Caco-2 (cell line): Measurements from ENCODE around the gene CNTN1. TPM values are rescaled to one million over a fixed set of nuclear protein-coding genes. Genes with fewer than 3 reads are reported as not detected.

Source experiments
- BruUV-seq: library from RNA; stranded (reverse); fragments of 400-500 nt; replicated peaks from 2 replicates; lab custom pipeline; 2021; lab: Mats Ljungman, UMichigan
- CTCF ChIA-PET: fragments of 300-600 bp; sonication (Branson Sonifier 250); formaldehyde crosslinking; loops from one replicate; lab custom pipeline; 2022; ENCODE audit warnings: antibody characterized with exemption; lab: Charles Lee
- POLR2A ChIA-PET: fragments of 300-600 bp; sonication (Branson Sonifier 250); formaldehyde crosslinking; loops from one replicate; lab custom pipeline; 2022; ENCODE audit warnings: antibody characterized with exemption; lab: Charles Lee
- DNase-seq, 2 experiments: peaks; one replicate each; pipeline versions ENCODE4 v3.0.0 to v3.0.0-alpha.2; 2020 to 2022
- H3K27me3 ChIP-seq: replicated peaks from 2 replicates; pipeline ENCODE4 v1.6.0; 2011; ENCODE audit warnings: low read length; ENCODE audit not compliant: control insufficient read depth, insufficient read depth
- H3K36me3 ChIP-seq: 2 replicates; pipeline ENCODE4 v1.5.1; 2011; ENCODE audit warnings: low read length; ENCODE audit not compliant: control insufficient read depth, insufficient read depth
- H3K4me1 ChIP-seq: fragments of 250-450 bp; sonication (Bioruptor Pico); 2 replicates; pipeline ENCODE4 v1.5.1; 2020; ENCODE audit warnings: mild to moderate bottlenecking
- H3K4me3 ChIP-seq: 2 replicates; pipeline ENCODE4 v1.5.1; 2011; ENCODE audit warnings: low read depth, mild to moderate bottlenecking, control low read depth, low read length
- H3K9me3 ChIP-seq: fragments of 250-450 bp; sonication (Bioruptor Pico); 2 replicates; pipeline ENCODE4 v1.5.1; 2020; ENCODE audit warnings: mild to moderate bottlenecking, moderate library complexity
- H3K27ac Mint-ChIP-seq: one replicate; pipeline ENCODE4 v1.8.0; 2022; ENCODE audit warnings: mixed read lengths; ENCODE audit not compliant: unreplicated experiment
- H3K27me3 Mint-ChIP-seq: one replicate; pipeline ENCODE4 v1.8.0; 2022; ENCODE audit warnings: mixed read lengths; ENCODE audit not compliant: insufficient read depth, unreplicated experiment
- H3K36me3 Mint-ChIP-seq: one replicate; pipeline ENCODE4 v1.8.0; 2022; ENCODE audit warnings: mild to moderate bottlenecking, mixed read lengths; ENCODE audit not compliant: insufficient read depth, unreplicated experiment
- H3K4me1 Mint-ChIP-seq: one replicate; pipeline ENCODE4 v1.8.0; 2022; ENCODE audit warnings: low read depth, mixed read lengths; ENCODE audit not compliant: unreplicated experiment
- H3K4me3 Mint-ChIP-seq: one replicate; pipeline ENCODE4 v1.8.0; 2022; ENCODE audit warnings: mild to moderate bottlenecking, moderate library complexity, mixed read lengths; ENCODE audit not compliant: unreplicated experiment
- H3K9me3 Mint-ChIP-seq: one replicate; pipeline ENCODE4 v1.8.0; 2022; ENCODE audit warnings: mixed read lengths; ENCODE audit not compliant: unreplicated experiment
- CTCF ChIP-seq, 2 experiments: fragments of 200-600 bp in 1 of 2; IDR thresholded peaks; 1 replicate in 1 of 2; 2 replicates in 1 of 2; pipeline versions ENCODE4 v1.5.1 to v1.8.0; 2011 to 2022; ENCODE audit warnings: antibody characterized with exemption in 1 of 2, control low read depth in 1 of 2, inconsistent platforms in 1 of 2, low read depth in 1 of 2, low read length in 1 of 2, mild to moderate bottlenecking in 1 of 2, moderate library complexity in 1 of 2; ENCODE audit not compliant: insufficient read depth in 1 of 2, severe bottlenecking in 1 of 2, unreplicated experiment in 1 of 2
- intact Hi-C: fragments of 100-400 bp; cut with micrococcal nuclease; formaldehyde crosslinking; loops from one replicate; pipeline ENCODE4 v1.10.0; 2022; ENCODE audit not compliant: unreplicated experiment
- total RNA-seq: library from RNA; stranded (reverse); gene quantifications from 2 replicates; pipeline ENCODE4 v1.2.3, GENCODE V29; 2022

Gene CNTN1
- total RNA-seq, 1 experiment from 2014 or later: not detected

GRCh38 chr12:40714636-40715035, 22.4 kb downstream of the CNTN1 start:
- Mint-ChIP-seq H3K4me3 (no peak overlapping the region), H3K27me3 (no peaks in the 10 kb centered on the region), H3K9me3 (no peaks in the 10 kb centered on the region), H3K27ac (no peak overlapping the region), H3K4me1 (no peaks in the 10 kb centered on the region), H3K36me3 (no peaks in the 10 kb centered on the region)
- H3K4me3 ChIP-seq: no peak overlapping the region
- intact Hi-C loops: no loop called here
- ChIA-PET POLR2A (no interaction called here), CTCF (no interaction called here)
- no peaks in the 10 kb centered on the region for H3K36me3 ChIP-seq
- no peak for TF ChIP-seq CTCF (IDR thresholded peaks at IDR 0.05; ENCODE audit: insufficient read depth in 1 of 2, low read depth in 1 of 2, low read length in 1 of 2, severe bottlenecking in 1 of 2, unreplicated experiment in 1 of 2)
- H3K27me3 ChIP-seq: no peaks in the 10 kb centered on the region
- BruUV-seq: no TSS peak
- H3K9me3 ChIP-seq: no peaks in the 10 kb centered on the region
- 0 out of 2 replicates have a peak, but pooled peaks cover 4% of the 10 kb centered on the region for H3K4me1 ChIP-seq
- DNase-seq: no peak

DNA sequence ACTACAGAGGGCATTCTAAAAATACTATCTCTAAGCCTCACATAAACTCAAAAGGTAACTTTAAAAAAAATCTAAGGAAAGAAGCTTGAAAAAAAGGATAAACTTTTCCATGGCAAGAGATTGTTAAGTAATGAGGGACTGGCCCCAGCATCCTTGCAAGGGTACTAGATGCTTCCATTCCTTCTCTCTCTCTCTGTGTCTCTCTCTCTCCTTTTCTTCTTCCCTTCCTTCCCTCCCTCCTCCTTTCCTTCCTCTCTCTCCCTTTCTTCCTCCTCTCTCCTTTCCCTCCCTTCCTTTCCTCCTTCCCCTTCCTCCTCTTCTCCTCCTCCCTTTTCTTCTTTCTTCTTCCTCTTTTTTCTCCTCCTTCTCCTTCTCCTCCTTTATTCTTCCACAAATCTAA, 23.8 kb downstream of the CNTN1 start:
- Mint-ChIP-seq H3K9me3 (no peaks in the 10 kb centered on the region), H3K4me1 (no peaks in the 10 kb centered on the region), H3K27ac (no peak overlapping the region), H3K36me3 (no peaks in the 10 kb centered on the region), H3K27me3 (no peaks in the 10 kb centered on the region), H3K4me3 (no peak overlapping the region)
- ChIA-PET CTCF (no interaction called here), POLR2A (no interaction called here)
- Histone ChIP-seq H3K4me3 (no peak overlapping the region), H3K9me3 (no peaks in the 10 kb centered on the region), H3K4me1 (0 out of 2 replicates have a peak, but pooled peaks cover 4% of the 10 kb centered on the region), H3K27me3 (no peaks in the 10 kb centered on the region), H3K36me3 (no peaks in the 10 kb centered on the region)
- intact Hi-C loops: no loop called here
- no peak for DNase-seq
- TF ChIP-seq CTCF (IDR thresholded peaks at IDR 0.05; ENCODE audit: insufficient read depth in 1 of 2, low read depth in 1 of 2, low read length in 1 of 2, severe bottlenecking in 1 of 2, unreplicated experiment in 1 of 2): no peak
- no TSS peak for BruUV-seq

- Mint-ChIP-seq H3K4me3 (no peak overlapping the region), H3K27ac (no peak overlapping the region), H3K36me3 (no peaks in the 10 kb centered on the region), H3K9me3 (no peaks in the 10 kb centered on the region), H3K27me3 (no peaks in the 10 kb centered on the region), H3K4me1 (no peaks in the 10 kb centered on the region)
- intact Hi-C loops: no loop called here
- Histone ChIP-seq H3K36me3 (no peaks in the 10 kb centered on the region), H3K9me3 (no peaks in the 10 kb centered on the region), H3K27me3 (no peaks in the 10 kb centered on the region), H3K4me1 (0 out of 2 replicates have a peak, but pooled peaks cover 4% of the 10 kb centered on the region), H3K4me3 (no peak overlapping the region)
- no TSS peak for BruUV-seq
- ChIA-PET CTCF (no interaction called here), POLR2A (no interaction called here)
- no peak for TF ChIP-seq CTCF (IDR thresholded peaks at IDR 0.05; ENCODE audit: insufficient read depth in 1 of 2, low read depth in 1 of 2, low read length in 1 of 2, severe bottlenecking in 1 of 2, unreplicated experiment in 1 of 2)
- DNase-seq: no peak
Observed at GRCh38 chr12:40717576-40717975, 25.3 kb downstream of the CNTN1 start.
